Uterus (tissue), 4 donors: Measurements from ENCODE around the gene CIRBP. TPM values are rescaled to one million over a fixed set of nuclear protein-coding genes. Genes with fewer than 3 reads are reported as not detected.

Experiments
- DNase-seq, 2 donors: peaks; one replicate each; pipeline ENCODE4 v3.0.0-alpha.2; 2019 to 2020
- H3K27ac ChIP-seq, 2 donors: fragments of 200-600 bp; sonication (generic); 1 replicate in 1 of 2; 2 replicates in 1 of 2; pipeline ENCODE4 v1.5.1; 2016 to 2018
- H3K27me3 ChIP-seq, 2 donors: fragments of 200-600 bp; sonication (generic); one replicate each; pipeline ENCODE4 v1.5.1; 2018 to 2019; ENCODE audit warnings: control low read depth in 1 of 2
- H3K36me3 ChIP-seq, 2 donors: fragments of 200-600 bp; sonication (generic); one replicate each; pipeline ENCODE4 v1.5.1; 2019; ENCODE audit warnings: control low read depth in 1 of 2
- H3K4me1 ChIP-seq, 2 donors: fragments of 200-600 bp; sonication (generic); one replicate each; pipeline ENCODE4 v1.5.1; 2018 to 2019; ENCODE audit warnings: control low read depth in 1 of 2
- H3K4me3 ChIP-seq, 2 donors: fragments of 200-600 bp; sonication (generic); 1 replicate in 1 of 2; 2 replicates in 1 of 2; pipeline ENCODE4 v1.5.1; 2018 to 2019; ENCODE audit warnings: mild to moderate bottlenecking in 1 of 2
- H3K9me3 ChIP-seq, 2 donors: fragments of 200-600 bp; sonication (generic); one replicate each; pipeline ENCODE4 v1.5.1; 2019; ENCODE audit warnings: control low read depth in 1 of 2
- CTCF ChIP-seq, 4 experiments: fragments of 200-600 bp in 2 of 4; fragments of 450-650 bp in 2 of 4; sonication (generic) in 2 of 4; IDR thresholded peaks; one replicate each; pipeline ENCODE4 v1.5.1; 2016 to 2019; ENCODE audit warnings: antibody characterized with exemption in 4 of 4, mild to moderate bottlenecking in 2 of 4, moderate library complexity in 1 of 4
- POLR2A ChIP-seq, 2 donors: fragments of 450-650 bp; IDR thresholded peaks; one replicate each; pipeline ENCODE4 v1.6.1; 2016; ENCODE audit warnings: antibody characterized with exemption in 2 of 2, mild to moderate bottlenecking in 1 of 2, moderate library complexity in 1 of 2
- intact Hi-C: fragments of 100-400 bp; cut with DNase I; formaldehyde crosslinking; loops from one replicate; pipeline ENCODE4 v1.15.1; 2023; ENCODE audit warnings: low total_unique reads
- total RNA-seq, 4 donors: library from RNA; depleted of rRNA in 3 of 4; stranded (reverse); fragments of >200 nt in 3 of 4; gene quantifications; one replicate each; pipeline versions ENCODE4 v1.1.0 to v1.2.4, GENCODE V29; 2014 to 2023
- donor health status: DM: yes; HTN: yes; CAD: no.

Gene CIRBP
- total RNA-seq, 4 donors from 2014 or later = 235 to 950 (median 535) TPM

- intact Hi-C loops = no loop called here
- no peak overlapping the region for H3K27ac ChIP-seq
- no peak for DNase-seq
- no peaks in the 10 kb centered on the region for H3K36me3 ChIP-seq
- no peak overlapping the region for H3K4me3 ChIP-seq
- H3K27me3 ChIP-seq = peaks cover 22 to 29% of the 10 kb centered on the region in 2 donors
- no peak for TF ChIP-seq CTCF (IDR thresholded peaks at IDR 0.05)
- TF ChIP-seq POLR2A (IDR thresholded peaks at IDR 0.05) = no peak
- peaks cover 0 to 5% of the 10 kb centered on the region in 2 donors for H3K4me1 ChIP-seq
- no peaks in the 10 kb centered on the region for H3K9me3 ChIP-seq
Observed at GRCh38 chr19:1284979-1285736, 16.0 kb downstream of the CIRBP start.

- no peak for DNase-seq
- intact Hi-C loops = no loop called here
- H3K9me3 ChIP-seq = no peaks in the 10 kb centered on the region
- no peak within 1 kb of the TSS for H3K27ac ChIP-seq
- H3K36me3 ChIP-seq = no peaks in the 10 kb centered on the region
- peaks cover 22 to 29% of the 10 kb centered on the region in 2 donors for H3K27me3 ChIP-seq
- TF ChIP-seq POLR2A (IDR thresholded peaks at IDR 0.05) (no peak), CTCF (IDR thresholded peaks at IDR 0.05) (no peak)
- H3K4me3 ChIP-seq = no peak within 1 kb of the TSS
- peaks cover 0 to 5% of the 10 kb centered on the region in 2 donors for H3K4me1 ChIP-seq
Observed at GRCh38 chr19:1285737-1286360, 16.7 kb downstream of the CIRBP start, which contains the start of gene EFNA2. Gene EFNA2, plus strand, starts transcription at chr19:1285873. Its CDS starts 296 bp downstream, at chr19:1286169.

DNA sequence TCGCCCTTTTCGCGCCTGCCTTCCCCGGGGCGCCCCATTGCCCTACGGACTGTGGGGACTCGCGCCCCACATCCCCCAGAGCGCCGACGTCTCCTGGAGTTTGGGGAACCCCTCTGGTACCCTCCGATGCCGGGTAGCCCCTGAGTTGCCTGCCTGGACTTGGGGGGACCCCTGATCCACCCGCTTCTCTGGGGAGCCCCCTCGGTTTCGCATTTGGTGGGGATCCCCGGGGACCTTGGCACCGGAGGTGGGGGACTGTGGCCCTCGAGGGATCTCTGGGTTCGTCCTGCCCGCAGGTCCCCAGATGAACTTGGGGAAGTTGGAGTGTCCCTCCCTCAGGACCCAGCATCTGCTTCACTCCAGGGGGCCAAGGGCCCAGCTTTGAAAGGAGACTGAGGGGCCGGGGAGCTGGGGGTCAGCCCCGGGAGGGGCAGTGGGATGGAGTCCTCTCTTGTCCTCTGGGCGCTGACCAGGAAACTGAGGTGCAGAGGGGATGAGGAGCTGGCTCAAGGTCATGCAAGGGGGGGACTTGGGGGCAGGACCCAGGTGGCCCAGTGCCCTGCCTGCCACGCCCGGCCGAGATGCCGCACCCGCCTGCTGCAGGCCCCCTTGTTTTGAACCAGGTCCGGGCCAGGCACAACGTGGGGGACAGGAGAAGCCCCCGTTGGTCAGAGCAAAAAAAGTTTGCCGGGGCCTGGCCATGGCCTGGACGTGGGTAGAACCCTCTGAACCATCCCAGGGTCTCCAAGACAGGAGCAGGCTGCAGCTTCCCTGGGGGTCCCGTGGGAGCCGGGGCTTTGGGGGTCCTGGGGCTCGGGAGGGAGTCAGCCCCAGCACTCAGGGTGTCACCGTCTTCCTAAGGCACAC lies 17.6 kb downstream of the CIRBP start:
- H3K9me3 ChIP-seq = no peaks in the 10 kb centered on the region
- H3K36me3 ChIP-seq = no peaks in the 10 kb centered on the region
- DNase-seq = no peak
- H3K27me3 ChIP-seq = peaks cover 22 to 29% of the 10 kb centered on the region in 2 donors
- TF ChIP-seq POLR2A (IDR thresholded peaks at IDR 0.05) (no peak), CTCF (IDR thresholded peaks at IDR 0.05) (no peak)
- H3K4me1 ChIP-seq = peaks cover 0 to 5% of the 10 kb centered on the region in 2 donors
- H3K4me3 ChIP-seq = no peak overlapping the region
- intact Hi-C loops = no loop called here
- H3K27ac ChIP-seq = no peak overlapping the region

GRCh38 chr19:1287354-1288225 lies 18.5 kb downstream of the CIRBP start:
- no peak overlapping the region for H3K4me3 ChIP-seq
- intact Hi-C loops = no loop called here
- no peaks in the 10 kb centered on the region for H3K9me3 ChIP-seq
- peaks cover 22 to 36% of the 10 kb centered on the region in 2 donors for H3K27me3 ChIP-seq
- no peak for DNase-seq
- H3K4me1 ChIP-seq = peaks cover 0 to 5% of the 10 kb centered on the region in 2 donors
- H3K36me3 ChIP-seq = no peaks in the 10 kb centered on the region
- no peak for TF ChIP-seq CTCF (IDR thresholded peaks at IDR 0.05)
- no peak for TF ChIP-seq POLR2A (IDR thresholded peaks at IDR 0.05)
- no peak overlapping the region for H3K27ac ChIP-seq
